ENCODE results near the gene MS4A4E. TPM values are rescaled to one million over a fixed set of nuclear protein-coding genes. Genes with fewer than 3 reads are reported as not detected.
"Not testable (repeated sequence)": the region's sequence is repeated elsewhere in the genome, so short reads cannot be mapped to it uniquely, and the experiment has no call there.

MS4A4E gene
- total RNA-seq, 2 experiments from 2014 or later = not detected

DNA sequence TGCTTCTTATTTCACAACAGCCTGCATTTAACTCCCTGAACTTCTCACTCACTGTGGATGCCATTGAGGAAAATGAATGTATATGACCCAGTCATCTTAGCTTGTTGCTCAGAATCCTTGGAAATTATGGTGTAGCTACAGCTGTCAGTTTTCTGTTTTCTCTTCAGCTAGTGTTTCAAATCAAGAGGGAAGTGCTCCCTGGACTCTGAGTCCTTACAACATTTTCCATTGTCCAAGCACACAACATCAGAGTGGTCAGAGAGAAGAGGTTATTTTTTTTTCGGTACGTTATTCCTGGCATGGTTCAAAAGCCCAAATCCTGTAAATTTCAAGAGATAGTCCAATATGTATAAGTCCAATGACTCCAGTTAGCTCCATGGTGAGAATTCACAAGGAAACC, 83.7 kb downstream of the MS4A4E start:
- peaks cover 4% of the 10 kb centered on the region for H3K9me3 Mint-ChIP-seq
- no peak overlapping the region for H3K4me3 Mint-ChIP-seq
- H3K36me3 Mint-ChIP-seq (ENCODE audit: low read depth) = no peaks in the 10 kb centered on the region
- ChIA-PET CTCF (no interaction called here), POLR2A (no interaction called here)
- H3K4me1 Mint-ChIP-seq = peaks cover 6% of the 10 kb centered on the region
- no peak for DNase-seq
- peaks cover 3% of the 10 kb centered on the region for H3K27me3 Mint-ChIP-seq
- no peak overlapping the region for H3K27ac Mint-ChIP-seq

DNA sequence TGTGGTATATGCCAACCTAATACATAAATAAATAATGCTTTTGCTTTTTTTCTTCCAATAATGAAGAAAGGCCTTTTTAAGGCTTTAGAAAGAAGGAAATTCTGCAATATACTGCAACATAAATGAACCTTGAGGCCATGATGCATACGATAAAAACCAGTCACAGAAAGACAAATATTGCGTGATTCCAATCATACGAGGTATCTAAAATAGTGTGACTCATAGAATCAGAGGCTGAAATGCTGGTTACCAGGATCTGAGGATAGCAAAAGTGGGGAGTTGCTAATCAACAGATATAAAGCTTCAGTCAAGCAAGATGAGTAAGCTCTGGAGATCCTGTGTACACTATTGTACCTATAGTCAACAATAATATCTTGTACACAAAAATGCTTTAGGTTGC, 84.3 kb downstream of the MS4A4E start:
- Mint-ChIP-seq H3K36me3 (ENCODE audit: low read depth) (no peaks in the 10 kb centered on the region), H3K27me3 (peaks cover 3% of the 10 kb centered on the region), H3K4me1 (peaks cover 6% of the 10 kb centered on the region), H3K27ac (no peak overlapping the region), H3K9me3 (peaks cover 1% of the 10 kb centered on the region), H3K4me3 (no peak overlapping the region)
- DNase-seq = no peak
- POLR2A ChIA-PET = no interaction called here
- CTCF ChIA-PET = no interaction called here

DNA sequence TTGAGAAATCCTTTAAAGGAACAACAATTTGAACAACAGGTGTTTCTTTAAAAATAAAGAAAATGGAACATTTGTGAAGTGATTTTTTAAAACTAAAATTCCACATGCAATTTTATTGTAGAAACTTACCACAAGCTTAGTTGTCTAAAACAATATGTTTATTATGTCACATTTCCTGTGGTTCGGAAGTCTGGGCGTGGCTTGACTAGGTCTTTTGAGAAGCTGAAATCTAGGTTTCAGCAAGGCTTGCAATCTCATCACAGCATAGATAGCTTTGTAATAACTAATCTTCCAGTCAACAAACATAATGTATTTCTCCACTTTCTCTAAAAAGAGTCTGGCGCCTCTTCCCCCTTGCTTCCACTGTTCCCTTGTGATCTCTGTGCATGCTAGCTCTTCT, 87.0 kb downstream of the MS4A4E start:
- Mint-ChIP-seq H3K9me3 (no peaks in the 10 kb centered on the region), H3K4me1 (peaks cover 6% of the 10 kb centered on the region), H3K27ac (no peak overlapping the region), H3K4me3 (no peak overlapping the region), H3K27me3 (peaks cover 3% of the 10 kb centered on the region), H3K36me3 (ENCODE audit: low read depth) (no peaks in the 10 kb centered on the region)
- POLR2A ChIA-PET = no interaction called here
- CTCF ChIA-PET = no interaction called here
- peak; percentile 10 for DNase-seq

DNA sequence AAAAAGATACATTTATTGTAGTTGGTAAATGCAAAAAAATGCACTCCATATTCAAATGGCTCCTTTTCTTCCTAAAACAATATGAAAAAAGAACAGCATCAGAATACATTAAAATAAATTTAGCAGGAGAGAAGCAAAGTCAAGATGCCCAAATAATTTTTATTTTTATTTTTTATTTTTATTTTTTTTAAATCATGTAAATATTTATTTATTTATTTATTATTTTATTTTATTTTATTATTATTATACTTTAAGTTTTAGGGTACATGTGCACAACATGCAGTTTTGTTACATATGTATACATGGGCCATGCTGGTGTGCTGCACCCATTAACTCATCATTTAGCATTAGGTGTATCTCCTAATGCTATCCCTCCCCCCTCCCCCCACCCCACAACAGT, 90.2 kb downstream of the MS4A4E start:
- CTCF ChIA-PET; H3K27me3 Mint-ChIP-seq; H3K4me3 Mint-ChIP-seq; DNase-seq; H3K36me3 Mint-ChIP-seq (ENCODE audit: low read depth); POLR2A ChIA-PET; H3K4me1 Mint-ChIP-seq; H3K27ac Mint-ChIP-seq; H3K9me3 Mint-ChIP-seq: not testable (repeated sequence)

DNA sequence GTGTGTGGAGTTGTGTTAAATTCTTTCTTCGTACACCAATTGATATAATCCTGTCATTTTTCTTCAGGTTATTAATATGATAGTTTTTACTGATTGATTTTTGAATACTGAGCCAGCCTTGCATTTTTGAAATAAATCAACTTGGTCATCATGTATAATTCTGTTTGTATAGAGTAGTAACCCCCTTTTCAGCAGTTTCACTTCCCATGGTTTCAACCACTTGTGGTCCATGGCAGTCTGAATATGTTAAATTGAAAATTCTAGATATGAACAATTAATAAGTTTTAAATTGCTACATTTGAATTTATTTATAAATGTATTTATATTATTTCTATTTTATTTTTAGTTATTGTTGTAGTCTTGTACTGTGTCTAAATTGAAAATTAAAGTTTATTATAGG, 92.7 kb downstream of the MS4A4E start:
- Mint-ChIP-seq H3K4me1 (no peaks in the 10 kb centered on the region), H3K4me3 (no peak overlapping the region), H3K9me3 (no peaks in the 10 kb centered on the region), H3K36me3 (ENCODE audit: low read depth) (no peaks in the 10 kb centered on the region), H3K27ac (no peak overlapping the region), H3K27me3 (no peaks in the 10 kb centered on the region)
- no peak for DNase-seq
- ChIA-PET CTCF (no interaction called here), POLR2A (no interaction called here)

Small RNAs within 50 kb of the gene (microRNA-seq; reads per million reads assigned to microRNA genes)
- gene MIR6503 (ENCODE audit: borderline microRNAs expressed, borderline replicate concordance) = not detected

Other genes with a start within 250 kb of the MS4A4E start
- not detected for gene OOSP4B, start 226.0 kb downstream of the MS4A4E start, total RNA-seq
- not detected for gene OOSP2, start 202.7 kb downstream of the MS4A4E start, total RNA-seq
- not detected for gene MS4A3, start 186.5 kb downstream of the MS4A4E start, total RNA-seq
- gene MS4A2, start 154.5 kb downstream of the MS4A4E start, total RNA-seq = not detected
- gene MS4A6A, start 60.1 kb downstream of the MS4A4E start, total RNA-seq = not detected
- gene MS4A4A, start 37.5 kb upstream of the MS4A4E start, total RNA-seq = not detected
- not detected for gene MS4A6E, start 84.1 kb upstream of the MS4A4E start, total RNA-seq
- gene MS4A7, start 135.4 kb upstream of the MS4A4E start, total RNA-seq = not detected
- not detected for gene MS4A14, start 153.3 kb upstream of the MS4A4E start, total RNA-seq
- gene MS4A5, start 186.4 kb upstream of the MS4A4E start, total RNA-seq = not detected
- gene MS4A1, start 212.7 kb upstream of the MS4A4E start, total RNA-seq = not detected
- gene MS4A12, start 249.6 kb upstream of the MS4A4E start, total RNA-seq = not detected